CD14-positive monocyte (primary cell): ENCODE results near the gene PANK4. TPM values are rescaled to one million over a fixed set of nuclear protein-coding genes. Genes with fewer than 3 reads are reported as not detected.

Source experiments
- DNase-seq, 3 donors: peaks; one replicate each; pipeline ENCODE4 v3.0.0-alpha.2; 2011 to 2022
- H2AFZ ChIP-seq: 2 replicates; pipeline ENCODE4 v1.6.0; 2012; ENCODE audit warnings: mild to moderate bottlenecking, low read depth, low read length, inconsistent platforms; ENCODE audit not compliant: insufficient read depth, poor library complexity, severe bottlenecking
- H3K27ac ChIP-seq, 2 donors: 1 replicate in 1 of 2; 2 replicates in 1 of 2; pipeline ENCODE4 v1.5.1; 2012 to 2013; ENCODE audit warnings: low read length in 2 of 2, control low read depth in 1 of 2, inconsistent platforms in 1 of 2, low read depth in 1 of 2, mild to moderate bottlenecking in 1 of 2
- H3K27me3 ChIP-seq, 2 donors: one replicate each; pipeline versions ENCODE4 v1.6.0 to v1.6.1; 2011 to 2013; ENCODE audit warnings: low read length in 2 of 2; ENCODE audit not compliant: control insufficient read depth in 2 of 2, insufficient read depth in 2 of 2
- H3K36me3 ChIP-seq, 2 donors: replicated peaks in 1 of 2; 1 replicate in 1 of 2; 2 replicates in 1 of 2; pipeline versions ENCODE4 v1.5.1 to v1.6.1; 2012 to 2013; ENCODE audit warnings: low read length in 2 of 2, control low read depth in 1 of 2, inconsistent platforms in 1 of 2, mild to moderate bottlenecking in 1 of 2; ENCODE audit not compliant: insufficient read depth in 2 of 2, control insufficient read depth in 1 of 2
- H3K4me1 ChIP-seq, 2 donors: 1 replicate in 1 of 2; 2 replicates in 1 of 2; pipeline versions ENCODE4 v1.5.1 to v1.6.1; 2012 to 2013; ENCODE audit warnings: low read length in 2 of 2, control low read depth in 1 of 2, inconsistent platforms in 1 of 2, mild to moderate bottlenecking in 1 of 2, moderate library complexity in 1 of 2; ENCODE audit not compliant: insufficient read depth in 2 of 2, control insufficient read depth in 1 of 2
- H3K4me2 ChIP-seq: replicated peaks from 2 replicates; pipeline ENCODE3; 2012; ENCODE audit warnings: low read length, moderate library complexity, mild to moderate bottlenecking; ENCODE audit not compliant: poor library complexity, severe bottlenecking; ENCODE audit errors: extremely low read depth
- H3K4me3 ChIP-seq, 3 experiments: fragments of 200-600 bp in 1 of 3; sonication (generic) in 1 of 3; replicated peaks in 1 of 3; 1 replicate in 2 of 3; 2 replicates in 1 of 3; pipeline ENCODE4 v1.5.1; 2011 to 2013; ENCODE audit warnings: low read length in 3 of 3, mild to moderate bottlenecking in 3 of 3, control low read depth in 2 of 3, low read depth in 2 of 3, inconsistent platforms in 1 of 3, moderate library complexity in 1 of 3
- H3K79me2 ChIP-seq: 2 replicates; pipeline ENCODE4 v1.6.0; 2012; ENCODE audit warnings: mild to moderate bottlenecking, control low read depth, inconsistent platforms, low read length, moderate library complexity; ENCODE audit not compliant: insufficient read depth
- H3K9ac ChIP-seq: 2 replicates; pipeline ENCODE4 v1.6.0; 2017; ENCODE audit warnings: low read length, mild to moderate bottlenecking; ENCODE audit not compliant: insufficient read depth, poor library complexity, severe bottlenecking
- H3K9me3 ChIP-seq, 2 donors: replicated peaks in 1 of 2; 1 replicate in 1 of 2; 2 replicates in 1 of 2; pipeline versions ENCODE4 v1.5.1 to v1.6.1; 2012 to 2013; ENCODE audit warnings: low read length in 2 of 2, control low read depth in 1 of 2; ENCODE audit not compliant: control insufficient read depth in 1 of 2, insufficient read depth in 1 of 2
- H4K20me1 ChIP-seq: 2 replicates; pipeline ENCODE4 v1.6.0; 2012; ENCODE audit warnings: mild to moderate bottlenecking, low read length, control low read depth, moderate library complexity; ENCODE audit not compliant: insufficient read depth
- H3K27ac Mint-ChIP-seq, 7 donors: one replicate each; pipeline ENCODE4 v1.8.0; 2020; ENCODE audit warnings: mild to moderate bottlenecking in 7 of 7, mixed read lengths in 7 of 7, moderate library complexity in 6 of 7, inconsistent platforms in 2 of 7
- H3K27me3 Mint-ChIP-seq, 3 donors: one replicate each; pipeline ENCODE4 v1.8.0; 2021 to 2022; ENCODE audit warnings: low read depth in 3 of 3, mild to moderate bottlenecking in 3 of 3, mixed read lengths in 3 of 3, moderate library complexity in 3 of 3, inconsistent platforms in 1 of 3
- H3K36me3 Mint-ChIP-seq, 2 donors: one replicate each; pipeline ENCODE4 v1.8.0; 2020; ENCODE audit warnings: mixed read lengths in 2 of 2, inconsistent platforms in 1 of 2, mild to moderate bottlenecking in 1 of 2
- H3K4me1 Mint-ChIP-seq: one replicate; pipeline ENCODE4 v1.8.0; 2020; ENCODE audit warnings: mild to moderate bottlenecking, mixed read lengths
- H3K4me3 Mint-ChIP-seq, 2 donors: one replicate each; pipeline ENCODE4 v1.8.0; 2020; ENCODE audit warnings: mild to moderate bottlenecking in 2 of 2, mixed read lengths in 2 of 2, moderate library complexity in 1 of 2
- H3K9me3 Mint-ChIP-seq, 7 donors: one replicate each; pipeline ENCODE4 v1.8.0; 2020 to 2022; ENCODE audit warnings: mixed read lengths in 7 of 7, mild to moderate bottlenecking in 6 of 7, moderate library complexity in 6 of 7, inconsistent platforms in 2 of 7
- CTCF ChIP-seq: fragments of 200-600 bp; IDR thresholded peaks from one replicate; pipeline ENCODE4 v1.8.0; 2022; ENCODE audit warnings: antibody characterized with exemption, mild to moderate bottlenecking
- WGBS: methylation state at CpG from one replicate; pipeline ENCODE4 v1.1.5; 2013; ENCODE audit warnings: missing lambda C conversion rate; ENCODE audit not compliant: insufficient coverage; 5-methylcytosine and 5-hydroxymethylcytosine counted together
- intact Hi-C, 2 donors: fragments of 100-400 bp; cut with micrococcal nuclease; formaldehyde crosslinking; loops; one replicate each; pipeline versions ENCODE4 v1.15.0 to v1.15.1; 2023
- polyA plus RNA-seq, 3 donors: library from polyadenylated mRNA; depleted of rRNA in 1 of 3; unstranded in 2 of 3; stranded (reverse) in 1 of 3; fragments of 300-500 nt in 2 of 3; fragments of >200 nt in 1 of 3; fragmentation: Illumina TruSeq in 2 of 3; gene quantifications; 1 replicate in 2 of 3; 2 replicates in 1 of 3; pipeline ENCODE4 v1.2.3, GENCODE V29; 2012 to 2021

Gene PANK4
- polyA plus RNA-seq, 3 donors: 11.9 to 30.2 (median 13.7) TPM

- H3K27me3 ChIP-seq: no peaks in the 10 kb centered on the region
- H4K20me1 ChIP-seq: no peaks in the 10 kb centered on the region
- Mint-ChIP-seq H3K36me3 (no peaks in the 10 kb centered on the region), H3K9me3 (no peaks in the 10 kb centered on the region), H3K27ac (no peak overlapping the region), H3K4me1 (no peaks in the 10 kb centered on the region), H3K27me3 (peaks cover 0 to 2% (median 1%) of the 10 kb centered on the region in 3 donors), H3K4me3 (no peak overlapping the region)
- no peak overlapping the region for H3K4me2 ChIP-seq
- intact Hi-C loops: no loop called here
- no peak overlapping the region for H3K4me3 ChIP-seq
- 77% methylated on average over 15 of the region's 17 CpGs for WGBS
- H3K27ac ChIP-seq: no peak overlapping the region
- no peaks in the 10 kb centered on the region for H3K79me2 ChIP-seq
- H3K9me3 ChIP-seq: no peaks in the 10 kb centered on the region
- H2AFZ ChIP-seq: no peak overlapping the region
- no peaks in the 10 kb centered on the region for H3K4me1 ChIP-seq
- H3K36me3 ChIP-seq: no peaks in the 10 kb centered on the region
- no peak overlapping the region for H3K9ac ChIP-seq
- no peak for TF ChIP-seq CTCF
- DNase-seq: no peak
These were observed 52.1 kb downstream of the PANK4 start for GRCh38 chr1:2474104-2474844.

GRCh38 chr1:2473198-2473597 lies 53.2 kb downstream of the PANK4 start:
- Mint-ChIP-seq H3K4me3 (no peak overlapping the region), H3K27me3 (peaks cover 1 to 9% (median 1%) of the 10 kb centered on the region in 3 donors), H3K27ac (no peak overlapping the region), H3K36me3 (no peaks in the 10 kb centered on the region), H3K9me3 (no peaks in the 10 kb centered on the region), H3K4me1 (no peaks in the 10 kb centered on the region)
- H3K36me3 ChIP-seq: no peaks in the 10 kb centered on the region
- WGBS: 97% methylated on average over 11 of the region's 13 CpGs
- no peak overlapping the region for H2AFZ ChIP-seq
- no peak for TF ChIP-seq CTCF
- intact Hi-C loops: no loop called here
- no peak overlapping the region for H3K9ac ChIP-seq
- no peaks in the 10 kb centered on the region for H4K20me1 ChIP-seq
- H3K27ac ChIP-seq: no peak overlapping the region
- H3K27me3 ChIP-seq: no peaks in the 10 kb centered on the region
- no peak overlapping the region for H3K4me2 ChIP-seq
- DNase-seq: no peak
- no peak overlapping the region for H3K4me3 ChIP-seq
- H3K4me1 ChIP-seq: no peaks in the 10 kb centered on the region
- no peaks in the 10 kb centered on the region for H3K79me2 ChIP-seq
- no peaks in the 10 kb centered on the region for H3K9me3 ChIP-seq
